HG03575 (cell line): ENCODE results near the gene ARHGAP15.

Experiments used
- ATAC-seq: cut with Tn5 transposase; IDR thresholded peaks from one replicate; pipeline ENCODE4 v1.9.1; 2021; ENCODE audit not compliant: unreplicated experiment, insufficient number of reproducible peaks, low FRiP score; ENCODE audit errors: extremely low read depth

Gene ARHGAP15

GRCh38 chr2:143607231-143608062 is 478.2 kb downstream of the ARHGAP15 start:
- ATAC-seq, result no peak

- no peak for ATAC-seq
These were observed 478.8 kb downstream of the ARHGAP15 start for GRCh38 chr2:143608063-143608423.

- ATAC-seq, result no peak
These were observed 479.5 kb downstream of the ARHGAP15 start for GRCh38 chr2:143608758-143609157.

GRCh38 chr2:143611336-143611735 is 482.1 kb downstream of the ARHGAP15 start:
- ATAC-seq, result no peak

GRCh38 chr2:143615562-143615961 is 486.3 kb downstream of the ARHGAP15 start:
- no peak for ATAC-seq

- no peak for ATAC-seq
These were observed 487.2 kb downstream of the ARHGAP15 start for GRCh38 chr2:143616452-143616851.

GRCh38 chr2:143617803-143618415 is 488.7 kb downstream of the ARHGAP15 start:
- ATAC-seq, result no peak

- ATAC-seq, result no peak
These were observed 492.9 kb downstream of the ARHGAP15 start for GRCh38 chr2:143622106-143622505.

GRCh38 chr2:143623231-143623908 is 494.2 kb downstream of the ARHGAP15 start:
- ATAC-seq, result no peak

- no peak for ATAC-seq
These were observed 494.7 kb downstream of the ARHGAP15 start for GRCh38 chr2:143623909-143624260.

DNA sequence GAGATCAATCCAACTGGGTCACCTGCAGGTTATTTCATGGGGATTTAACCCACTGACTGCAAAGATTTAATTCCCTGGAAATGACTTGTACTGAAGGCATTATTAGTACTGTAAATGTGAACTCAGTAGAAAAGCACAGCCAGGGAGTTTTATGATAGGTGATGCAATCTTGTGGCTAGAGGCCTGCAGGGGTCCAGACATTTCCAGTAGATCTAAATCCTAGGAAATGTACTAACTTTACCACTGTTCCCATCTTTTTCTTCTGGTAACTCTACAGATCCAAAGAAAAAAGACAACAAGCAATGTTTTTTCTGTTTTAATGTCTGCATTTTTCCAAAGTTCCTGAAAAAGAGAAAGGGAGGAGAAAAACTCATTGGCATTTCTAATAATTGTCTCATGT is 500.1 kb downstream of the ARHGAP15 start:
- ATAC-seq, result no peak

DNA sequence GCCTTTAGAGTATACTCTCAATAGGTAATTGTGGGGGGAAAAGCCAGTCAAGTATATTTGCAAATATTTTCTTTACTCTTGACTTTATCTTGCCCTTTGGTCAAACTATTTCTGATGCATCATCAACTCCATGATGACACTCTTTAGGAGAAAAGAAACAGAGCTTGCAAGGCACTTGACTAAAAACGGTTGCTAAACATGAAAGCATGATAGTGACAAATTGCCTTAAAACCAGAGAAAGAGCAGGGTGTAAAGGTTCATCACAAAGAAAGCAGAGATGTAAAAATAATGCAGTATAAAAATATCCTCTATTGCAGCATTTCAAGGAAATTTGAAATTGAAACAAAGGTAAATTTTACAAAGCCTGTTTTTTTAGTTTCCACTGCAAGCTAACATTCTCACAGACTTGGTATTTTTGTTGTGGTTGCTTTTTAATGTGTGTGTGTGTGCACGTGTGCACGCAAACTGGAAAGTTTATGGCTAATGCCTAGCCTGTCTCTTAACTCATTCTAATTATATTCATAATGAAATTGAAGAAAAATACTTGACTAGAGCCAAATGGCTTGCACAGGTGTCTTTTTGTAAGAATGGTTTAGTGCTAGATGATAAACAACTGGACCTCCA is 503.6 kb downstream of the ARHGAP15 start:
- ATAC-seq, result no peak

GRCh38 chr2:143633419-143633818 is 504.2 kb downstream of the ARHGAP15 start:
- no peak for ATAC-seq

GRCh38 chr2:143635302-143635701 is 506.1 kb downstream of the ARHGAP15 start:
- no peak for ATAC-seq

DNA sequence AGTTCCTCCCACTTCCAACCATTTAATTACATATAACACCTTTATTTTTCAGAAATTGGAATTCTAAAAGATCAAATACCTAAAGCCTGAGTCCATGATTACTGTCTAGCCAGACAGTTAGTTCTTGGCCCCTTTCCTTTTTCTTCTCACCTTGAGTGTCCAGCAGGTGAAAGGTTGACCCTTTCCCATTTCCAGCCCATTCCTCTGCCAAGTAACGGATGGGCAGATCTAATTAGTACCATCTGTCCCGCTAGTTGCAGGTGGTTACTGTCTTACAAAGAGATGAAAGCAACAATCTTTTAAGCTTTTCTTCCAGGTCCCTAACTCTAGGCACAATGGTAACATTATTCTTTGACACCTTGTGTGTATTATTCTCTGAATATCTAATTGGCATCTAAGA is 506.7 kb downstream of the ARHGAP15 start:
- ATAC-seq, result no peak

DNA sequence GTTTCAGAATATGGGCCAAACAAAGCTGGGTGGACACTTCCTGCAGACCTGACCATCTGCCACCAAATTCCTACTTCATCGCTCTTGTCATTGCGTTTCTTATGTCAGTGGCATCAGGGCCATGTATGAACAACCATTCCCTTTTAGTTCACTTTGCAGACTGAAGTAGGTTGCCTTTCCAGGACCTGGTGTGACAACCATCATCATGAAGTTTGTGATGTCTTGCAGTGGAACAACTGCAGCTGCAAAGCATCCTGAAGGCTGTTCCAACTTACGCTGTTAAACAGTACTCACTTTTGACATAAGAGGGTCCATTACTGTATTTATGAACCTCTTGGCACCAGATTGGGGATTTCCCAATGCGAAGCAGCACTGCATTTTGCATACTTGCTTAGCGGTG is 511.6 kb downstream of the ARHGAP15 start:
- ATAC-seq, result no peak

DNA sequence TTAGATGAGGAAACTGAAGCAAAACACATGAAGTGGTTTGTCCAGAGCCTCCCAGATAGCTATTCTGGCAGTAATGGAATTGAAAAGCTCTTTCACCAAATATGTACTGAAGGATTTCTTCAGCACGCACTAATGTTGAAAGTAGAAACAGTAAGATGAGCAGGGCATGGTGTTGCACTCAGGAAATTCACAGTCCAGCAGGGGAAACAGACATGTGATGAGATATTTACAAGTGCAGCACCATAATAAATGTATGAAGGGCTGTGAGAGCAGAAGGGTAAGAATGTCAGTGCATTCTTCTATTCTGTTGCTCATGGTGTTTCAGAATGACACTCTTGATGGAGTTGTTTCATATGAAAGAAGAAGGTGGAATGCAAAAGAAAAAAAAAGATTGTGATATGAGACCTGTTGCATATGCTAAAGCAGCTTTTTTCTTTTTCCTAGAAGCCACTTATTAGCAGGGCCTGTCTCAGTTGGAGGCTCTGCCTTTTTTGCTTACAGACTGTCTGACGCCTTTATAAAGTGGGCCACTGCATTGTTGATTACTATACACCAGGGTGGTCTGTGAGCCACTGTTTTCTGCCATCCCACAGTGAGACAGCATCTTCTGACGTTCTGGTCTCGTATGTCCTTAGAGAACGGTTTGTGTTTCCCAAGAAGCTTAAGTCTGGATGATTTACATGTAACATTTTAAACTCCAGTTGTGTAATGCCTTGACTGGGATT is 516.9 kb downstream of the ARHGAP15 start:
- no peak for ATAC-seq

GRCh38 chr2:143649226-143649740 is 520.1 kb downstream of the ARHGAP15 start:
- ATAC-seq, result no peak

DNA sequence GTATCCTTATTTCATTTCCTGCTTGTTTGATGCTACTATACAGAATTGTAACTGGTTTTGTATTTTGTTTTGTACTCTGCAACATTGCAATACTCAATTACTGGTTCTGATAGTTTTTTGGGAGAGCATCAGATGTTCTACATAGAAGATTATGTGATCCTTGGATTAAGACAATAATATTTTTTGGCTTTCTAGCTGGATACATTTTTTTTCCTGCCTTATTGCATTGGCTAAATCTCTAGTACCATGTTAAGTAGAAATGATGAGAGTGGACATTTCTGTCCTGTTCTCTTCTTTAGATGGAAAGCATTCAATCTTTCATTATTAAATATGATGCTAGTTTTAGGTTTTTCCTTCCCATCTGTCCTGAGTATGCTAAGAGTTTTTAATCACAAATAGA is 523.5 kb downstream of the ARHGAP15 start:
- ATAC-seq, result no peak
